GM19395 (cell line): ENCODE results near the gene SAMD10.
"Not testable (repeated sequence)": the region's sequence is repeated elsewhere in the genome, so short reads cannot be mapped to it uniquely, and the experiment has no call there.

Source experiments
- ATAC-seq: cut with Tn5 transposase; IDR thresholded peaks from one replicate; pipeline ENCODE4 v1.9.1; 2021; ENCODE audit warnings: mild to moderate bottlenecking, moderate library complexity; ENCODE audit not compliant: unreplicated experiment

Gene SAMD10

GRCh38 chr20:63942969-63943807, 36.3 kb downstream of the SAMD10 start:
- no peak for ATAC-seq

GRCh38 chr20:63942250-63942951, 37.0 kb downstream of the SAMD10 start:
- ATAC-seq: no peak

DNA sequence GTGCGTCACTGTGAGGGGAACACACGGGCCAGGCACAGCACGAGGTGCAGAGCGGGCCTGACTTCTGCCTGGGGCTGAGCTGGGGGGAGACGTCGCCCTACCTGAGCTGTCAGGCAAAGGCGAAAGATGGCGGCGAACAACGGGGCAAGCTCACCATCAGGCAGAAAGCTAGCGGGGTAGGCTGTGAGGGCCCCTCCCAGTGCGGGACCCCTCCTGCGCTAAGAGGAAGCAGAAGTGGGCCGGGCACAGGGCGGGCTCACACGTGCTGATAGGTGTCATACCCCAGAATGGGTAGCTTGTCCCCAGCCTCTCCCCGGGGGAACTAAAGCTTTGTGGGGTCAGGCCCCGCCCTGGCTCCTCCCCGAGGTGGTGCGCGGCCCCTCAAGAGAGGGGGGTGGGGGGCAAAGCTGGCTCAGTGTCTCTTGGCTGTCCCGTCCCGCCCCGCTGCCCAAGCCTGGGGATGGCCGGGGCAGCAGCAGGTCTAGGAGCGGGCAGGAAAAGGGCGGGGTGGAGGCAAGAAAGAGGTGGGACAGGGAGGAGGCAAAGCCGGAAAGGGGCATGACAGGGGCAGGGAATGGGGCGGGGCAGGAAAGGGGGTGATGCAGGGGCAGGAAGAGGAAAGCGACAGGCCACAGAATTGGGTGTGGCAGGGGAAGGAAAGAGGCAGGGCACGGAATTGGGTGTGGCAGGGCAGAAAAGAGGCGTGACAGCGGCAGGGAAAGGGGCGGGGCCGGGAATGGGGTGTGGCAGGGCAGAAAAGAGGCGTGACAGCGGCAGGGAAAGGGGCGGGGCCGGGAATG, 38.0 kb downstream of the SAMD10 start:
- ATAC-seq: no peak

- ATAC-seq: no peak
Observed at GRCh38 chr20:63940472-63941266, 38.8 kb downstream of the SAMD10 start.

DNA sequence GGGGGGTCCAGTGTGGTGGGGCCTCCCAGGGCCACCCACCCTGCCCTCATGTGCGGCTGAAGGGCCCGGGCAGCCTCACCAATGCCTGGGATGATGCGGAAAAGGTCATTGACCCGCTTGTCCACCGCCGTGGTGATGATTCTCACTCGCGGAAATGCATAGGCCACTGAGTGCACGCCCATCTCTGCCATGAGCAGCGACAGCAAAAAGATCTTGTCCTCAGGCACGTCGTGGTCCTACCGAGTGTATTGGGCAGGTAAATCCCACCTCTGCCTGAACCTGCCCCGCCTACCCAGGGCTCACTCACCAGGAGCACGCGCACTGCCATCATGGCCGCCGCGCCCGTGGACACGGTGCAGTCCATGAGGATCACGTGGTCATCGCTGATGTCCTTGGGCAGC, 39.4 kb downstream of the SAMD10 start:
- ATAC-seq: no peak

DNA sequence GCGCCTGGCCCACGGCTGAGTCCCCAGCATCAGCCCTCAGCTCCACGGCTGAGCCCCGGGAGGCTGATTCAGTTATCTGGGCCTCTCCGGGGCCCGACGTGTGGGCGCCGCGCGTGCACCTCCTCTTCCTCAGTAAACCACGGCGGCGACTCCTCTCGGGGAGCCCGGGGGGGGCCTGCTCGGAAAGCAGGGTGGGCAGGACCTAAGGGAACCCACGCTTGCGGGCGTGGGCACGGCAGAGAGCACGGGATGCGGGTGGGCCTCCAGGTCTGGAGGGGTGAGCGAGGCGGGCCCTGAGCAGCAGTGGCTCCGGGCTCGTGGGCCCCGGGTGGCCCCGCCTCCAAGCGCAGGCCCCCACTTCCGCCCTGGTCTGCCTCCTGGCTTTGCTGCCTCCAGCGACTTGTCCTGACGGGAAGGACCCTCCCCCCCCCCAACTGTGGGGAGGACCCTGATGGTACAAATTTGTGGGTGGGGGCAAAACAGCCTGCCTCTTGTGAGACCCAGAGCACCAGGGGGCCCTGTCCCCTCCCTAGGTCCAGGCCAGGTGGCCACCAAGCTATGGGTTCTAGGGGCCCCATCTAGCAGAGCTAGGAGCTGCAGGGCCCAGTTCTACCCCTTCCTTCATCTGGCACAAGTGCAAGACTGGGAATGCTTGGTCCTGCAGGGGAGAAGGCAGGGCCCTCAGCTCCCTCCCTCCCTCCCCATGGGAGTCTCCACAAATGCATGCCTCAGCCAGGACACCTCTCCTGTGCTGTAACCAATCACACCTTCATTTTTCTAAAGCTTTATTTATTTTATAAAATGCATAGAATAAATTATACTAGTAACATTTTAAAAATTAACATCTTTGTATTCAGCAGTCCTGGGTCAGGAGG, 40.1 kb downstream of the SAMD10 start:
- no peak for ATAC-seq

- no peak for ATAC-seq
Observed at GRCh38 chr20:63937596-63937995, 41.8 kb downstream of the SAMD10 start.

DNA sequence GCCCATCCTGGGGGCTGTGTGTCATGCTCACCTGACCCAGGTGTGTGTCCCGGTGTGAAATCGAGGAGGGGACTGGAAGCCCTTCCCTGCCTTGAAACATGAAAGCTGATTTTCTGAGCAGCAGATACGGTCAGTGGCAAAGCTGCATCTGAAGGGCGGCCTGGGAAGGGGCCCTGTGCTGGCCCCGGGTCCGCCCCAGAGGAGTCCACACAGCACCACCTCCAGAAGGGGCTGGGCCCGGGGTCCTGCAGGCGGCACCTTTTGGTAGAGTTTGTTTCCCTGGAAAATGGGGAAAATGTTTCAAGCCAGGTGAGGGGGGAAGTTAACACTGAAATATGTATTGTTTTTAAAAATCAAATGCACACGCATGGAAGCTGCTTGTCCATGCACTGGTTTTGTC, 44.0 kb downstream of the SAMD10 start:
- ATAC-seq: no peak

DNA sequence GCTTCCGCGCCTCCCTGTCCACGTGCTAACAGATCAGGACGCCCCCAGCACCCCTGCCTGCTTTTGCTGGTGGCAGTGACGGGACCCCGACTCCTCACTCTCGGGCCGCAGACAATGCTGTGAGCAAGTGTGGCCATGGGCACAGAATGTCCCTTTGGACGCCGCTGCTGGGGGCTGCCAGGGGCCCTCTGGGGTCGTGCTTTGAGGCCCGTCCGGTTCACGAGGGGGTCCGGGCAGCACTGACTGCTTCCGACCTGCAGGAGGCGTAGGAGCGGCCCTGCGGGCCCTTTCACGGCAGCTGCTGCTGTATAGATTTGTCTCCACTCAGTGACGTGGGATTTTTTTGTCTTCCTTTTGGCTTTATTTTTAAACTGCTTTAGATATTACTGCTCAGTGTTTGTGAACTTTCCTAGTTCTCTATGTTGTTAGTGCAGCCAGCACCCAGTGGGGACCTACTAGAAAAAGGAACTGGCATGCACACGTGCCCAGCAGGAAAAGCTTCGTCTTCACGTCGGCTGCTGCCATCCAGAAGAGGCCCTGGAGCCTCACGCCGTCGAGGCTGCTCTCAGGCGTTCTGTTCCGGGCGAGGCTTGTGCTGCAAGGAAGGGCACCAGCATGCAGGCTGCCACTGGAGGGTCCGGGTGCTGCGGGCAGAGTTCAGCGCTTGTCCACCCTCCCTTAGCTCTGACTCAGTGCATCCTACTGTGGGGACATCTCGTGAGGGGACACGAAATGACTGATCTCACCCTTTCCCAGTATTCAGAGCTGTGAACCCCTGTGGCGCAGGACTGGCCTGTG, 45.0 kb downstream of the SAMD10 start:
- no peak for ATAC-seq

- ATAC-seq: no peak
Observed at GRCh38 chr20:63933646-63934045, 45.8 kb downstream of the SAMD10 start.

GRCh38 chr20:63932606-63933160, 46.8 kb downstream of the SAMD10 start:
- no peak for ATAC-seq

DNA sequence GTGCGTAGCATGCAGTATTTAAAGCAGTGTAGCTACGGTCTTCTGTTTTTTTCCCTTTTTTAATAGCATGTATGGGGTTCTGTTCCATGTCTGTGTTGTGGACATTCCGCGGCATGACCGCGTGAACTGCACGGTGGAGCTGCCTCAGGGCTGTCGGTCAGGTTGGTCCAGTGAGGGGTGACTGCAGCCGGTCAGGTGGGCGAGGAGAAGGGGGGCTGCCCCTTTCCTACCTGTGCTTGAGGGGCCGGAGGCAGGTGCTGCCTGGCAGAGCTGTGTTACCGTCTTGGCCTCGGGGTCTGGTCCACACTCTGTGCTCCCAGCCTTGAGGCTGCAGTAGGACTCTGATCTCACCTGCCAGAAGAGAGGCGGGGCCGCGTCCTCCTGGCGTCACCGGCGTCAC, 47.7 kb downstream of the SAMD10 start:
- ATAC-seq: no peak

GRCh38 chr20:63930971-63931553, 48.4 kb downstream of the SAMD10 start:
- no peak for ATAC-seq

DNA sequence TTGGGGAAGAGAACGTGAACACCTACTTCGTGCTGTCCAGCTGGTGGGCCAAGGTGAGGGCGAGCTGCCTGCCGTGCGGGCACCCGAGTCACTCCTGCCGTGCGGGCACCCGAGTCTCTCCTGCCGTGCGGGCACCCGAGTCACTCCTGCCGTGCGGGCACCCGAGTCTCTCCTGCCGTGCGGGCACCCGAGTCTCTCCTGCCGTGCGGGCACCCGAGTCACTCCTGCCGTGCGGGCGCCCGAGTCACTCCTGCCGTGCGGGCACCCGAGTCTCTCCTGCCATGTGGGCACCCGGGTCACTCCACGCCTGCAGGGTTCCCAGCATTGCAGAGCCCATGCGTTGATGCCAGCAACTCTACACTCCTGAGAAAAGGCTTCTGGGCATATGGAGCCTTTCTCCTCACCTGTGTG, 50.0 kb downstream of the SAMD10 start:
- not testable (repeated sequence) for ATAC-seq

- ATAC-seq: no peak
Observed at GRCh38 chr20:63929071-63929470, 50.4 kb downstream of the SAMD10 start.

GRCh38 chr20:63926298-63926697, 53.1 kb downstream of the SAMD10 start:
- no peak for ATAC-seq

DNA sequence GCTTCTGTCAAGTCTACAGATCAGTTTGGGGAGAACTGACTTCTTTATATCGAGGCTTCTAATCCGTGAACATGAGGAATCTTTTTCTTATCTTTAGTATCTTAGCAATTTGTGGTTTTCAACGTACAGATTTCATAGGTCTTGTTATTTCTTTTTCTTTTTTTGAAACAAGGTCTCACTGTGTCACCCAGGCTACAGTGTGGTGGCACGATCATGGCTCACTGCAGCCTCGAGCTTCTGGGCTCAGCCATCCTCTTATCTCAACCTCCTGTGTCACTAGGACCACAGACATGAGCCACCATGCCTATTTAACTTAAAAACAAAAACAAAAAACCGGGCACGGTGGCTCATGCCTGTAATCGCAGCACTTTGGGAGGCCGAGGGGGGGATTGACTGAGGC, 55.2 kb downstream of the SAMD10 start:
- ATAC-seq: no peak
